ENCODE measurements around the gene BMP3.
"Not testable (repeated sequence)": the region's sequence is repeated elsewhere in the genome, so short reads cannot be mapped to it uniquely, and the experiment has no call there.

The BMP3 gene, protein sequence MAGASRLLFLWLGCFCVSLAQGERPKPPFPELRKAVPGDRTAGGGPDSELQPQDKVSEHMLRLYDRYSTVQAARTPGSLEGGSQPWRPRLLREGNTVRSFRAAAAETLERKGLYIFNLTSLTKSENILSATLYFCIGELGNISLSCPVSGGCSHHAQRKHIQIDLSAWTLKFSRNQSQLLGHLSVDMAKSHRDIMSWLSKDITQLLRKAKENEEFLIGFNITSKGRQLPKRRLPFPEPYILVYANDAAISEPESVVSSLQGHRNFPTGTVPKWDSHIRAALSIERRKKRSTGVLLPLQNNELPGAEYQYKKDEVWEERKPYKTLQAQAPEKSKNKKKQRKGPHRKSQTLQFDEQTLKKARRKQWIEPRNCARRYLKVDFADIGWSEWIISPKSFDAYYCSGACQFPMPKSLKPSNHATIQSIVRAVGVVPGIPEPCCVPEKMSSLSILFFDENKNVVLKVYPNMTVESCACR

DNA sequence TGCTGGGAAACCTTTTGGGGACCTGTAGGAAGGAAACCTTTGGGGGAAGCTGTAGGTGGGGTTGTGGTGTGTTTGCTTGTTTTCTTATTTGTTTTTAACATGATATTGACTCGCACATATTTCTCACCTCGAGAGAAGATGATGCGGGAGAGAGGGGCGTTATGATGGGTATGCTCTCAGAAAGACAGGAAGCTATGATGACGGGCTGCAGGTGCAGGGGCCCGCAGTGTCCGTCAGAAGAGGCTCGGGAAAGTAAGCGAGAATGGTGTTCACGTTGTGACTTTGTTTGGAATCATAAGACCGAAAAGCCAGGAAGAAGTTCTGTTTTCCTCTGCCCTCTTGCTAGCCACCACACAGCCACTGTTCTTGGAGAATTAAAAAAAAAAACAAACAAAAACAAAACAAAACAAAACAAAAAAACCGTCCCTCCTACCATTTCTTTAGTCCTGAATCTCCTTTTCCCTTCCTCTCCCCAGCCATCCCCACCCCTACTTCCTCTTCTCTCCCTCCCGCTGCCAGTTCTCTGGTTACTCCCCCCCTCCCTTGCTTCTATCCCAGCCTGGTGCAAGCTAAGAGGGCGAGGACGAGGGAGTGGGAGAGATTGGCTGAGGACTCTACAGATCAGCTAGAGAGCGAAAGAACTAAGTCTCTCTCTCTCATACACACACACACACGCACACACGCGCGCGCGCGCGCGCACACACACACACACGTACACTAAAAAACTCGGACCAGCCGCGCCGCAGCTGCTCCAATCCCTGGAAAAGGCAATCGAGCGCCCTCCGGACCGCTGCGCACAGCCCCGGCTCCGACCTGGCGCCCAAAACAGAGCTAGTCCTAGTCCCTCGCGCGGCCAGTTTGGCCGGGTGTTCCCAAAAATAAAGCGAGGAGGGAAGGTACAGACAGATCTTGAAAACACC is at the start of gene BMP3:
TSS of gene BMP3 (plus strand) at position 648 of the 920 bp plus-strand sequence. CDS start 577 bp downstream, outside the sequence.
- DNase-seq: no peak

DNA sequence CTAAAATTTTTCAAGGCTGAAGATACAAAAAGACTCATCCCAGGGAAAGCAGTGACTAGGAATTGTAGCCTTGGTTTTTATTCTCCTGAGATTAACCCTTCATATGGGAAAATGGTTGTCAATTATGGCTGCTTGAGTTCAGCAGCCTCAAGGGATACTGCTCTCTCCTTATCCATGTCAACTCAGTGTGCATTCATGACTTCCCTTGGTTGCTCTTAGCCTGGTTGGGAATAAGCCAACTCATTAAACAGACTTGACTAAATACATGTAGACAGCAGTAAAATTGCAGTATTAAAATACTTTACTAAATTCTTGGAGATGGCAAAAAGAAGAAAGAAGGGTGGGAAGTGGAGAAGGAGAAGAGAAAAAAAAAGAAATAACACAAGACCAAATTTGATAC is 44.5 kb upstream of the BMP3 start:
- no peak for DNase-seq

DNA sequence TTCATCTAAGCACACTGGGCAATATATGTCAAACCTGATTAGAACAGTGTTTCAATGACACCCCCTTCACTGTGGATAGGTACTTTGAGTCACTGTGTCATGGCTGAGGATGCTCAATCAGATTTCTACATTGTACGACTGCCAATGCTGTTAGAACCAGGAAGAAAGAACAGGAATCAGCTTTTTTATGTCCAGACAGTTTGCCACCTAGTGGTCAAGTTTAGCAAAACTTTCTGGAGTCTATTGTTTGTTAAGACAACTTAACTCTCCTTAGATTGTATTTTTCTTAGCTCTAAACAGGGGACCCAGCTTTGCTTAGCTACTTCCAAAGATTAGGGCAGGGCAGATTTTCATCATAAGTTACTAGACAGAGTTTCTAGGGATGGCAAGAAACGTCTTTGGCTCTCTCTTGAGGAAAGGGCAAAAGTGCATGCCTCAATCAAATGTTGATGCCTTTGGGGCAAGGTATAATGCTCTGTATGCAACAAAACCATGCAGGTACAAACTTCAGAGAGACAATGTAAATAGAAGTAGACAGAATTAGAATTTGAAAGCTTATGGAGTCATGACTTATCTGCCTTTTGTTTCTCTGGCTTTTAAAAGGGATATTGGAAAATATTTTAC is 40.5 kb upstream of the BMP3 start:
- peak; percentile 29 for DNase-seq

DNA sequence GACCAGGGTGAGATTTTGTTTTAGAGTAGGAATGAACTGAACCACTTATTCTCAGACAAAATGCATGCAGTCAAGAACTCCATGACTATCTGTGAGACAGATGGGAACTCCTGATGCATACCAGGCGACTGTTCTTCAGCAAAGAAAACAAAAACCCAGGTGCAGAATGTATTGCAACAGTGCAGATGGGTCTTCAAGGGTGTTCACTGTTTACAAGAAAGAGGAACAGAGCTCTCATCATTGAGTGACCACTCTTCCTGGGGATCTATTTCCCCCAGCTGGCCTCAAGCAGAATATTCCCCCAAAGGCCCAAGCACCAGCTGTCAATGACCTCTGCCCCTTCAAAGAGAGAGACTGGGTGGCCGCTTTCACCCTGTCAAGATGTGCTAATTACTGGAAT is 39.7 kb upstream of the BMP3 start:
- no peak for DNase-seq

DNA sequence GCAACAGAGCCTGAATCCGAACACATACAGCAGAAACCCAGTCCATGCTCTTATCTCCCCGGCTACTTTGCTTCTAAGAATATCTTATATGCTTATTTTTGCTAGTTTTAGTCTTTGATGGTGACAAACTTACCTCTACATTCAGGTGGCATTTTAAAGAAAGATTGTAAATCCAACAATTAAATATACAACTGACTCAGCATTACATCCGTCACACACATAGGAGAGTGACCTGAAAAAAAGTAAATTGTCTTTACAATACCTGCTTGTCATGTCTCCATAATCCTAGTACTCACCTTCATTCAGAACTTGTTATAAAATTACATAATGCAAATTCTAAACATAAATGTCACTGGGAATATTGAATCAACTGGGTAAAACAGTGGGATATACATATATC is 30.6 kb upstream of the BMP3 start:
- DNase-seq: no peak

DNA sequence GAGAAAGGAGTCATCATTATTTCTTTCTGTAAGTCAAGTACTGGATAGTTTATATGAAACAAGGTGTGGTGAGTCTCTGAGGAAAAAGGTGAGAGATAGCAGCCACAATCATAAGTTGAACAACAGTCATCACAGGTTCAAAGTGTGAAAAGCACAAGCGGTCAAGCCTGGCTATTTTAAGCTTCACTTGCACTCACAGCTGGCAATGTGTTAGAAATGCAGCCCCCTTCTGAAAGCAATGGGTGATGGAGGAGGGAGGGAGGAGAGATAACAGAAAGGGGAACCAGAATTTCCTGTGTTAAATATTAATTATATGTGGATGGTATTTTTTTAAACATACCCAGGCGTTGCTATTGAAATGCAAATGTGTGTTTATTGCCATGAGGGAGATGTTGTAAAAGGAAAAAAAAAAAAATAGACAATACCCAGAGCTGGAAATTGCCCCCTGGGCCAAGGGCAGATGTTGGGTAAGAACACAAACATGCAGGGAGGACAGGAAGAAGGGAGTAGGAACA is 26.9 kb upstream of the BMP3 start:
- DNase-seq: no peak

DNA sequence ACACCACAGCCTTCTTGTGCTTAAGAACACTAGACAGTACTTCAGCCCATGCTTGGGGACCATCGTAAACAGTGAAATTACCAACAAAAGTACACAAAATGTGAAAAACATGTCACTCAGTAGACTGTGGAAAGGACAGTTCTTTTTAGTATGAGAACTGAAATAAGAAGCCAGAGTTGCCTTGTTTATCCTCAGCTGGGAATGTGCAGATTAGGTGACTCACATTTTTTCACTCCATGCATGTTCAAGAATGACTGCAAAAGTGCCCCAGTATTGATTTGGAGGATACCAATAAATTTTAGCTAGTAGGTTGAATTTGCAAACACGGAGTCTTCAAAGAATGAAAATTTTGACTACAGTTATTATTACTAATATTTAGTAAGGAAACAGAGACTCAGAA is 23.1 kb upstream of the BMP3 start:
- DNase-seq: no peak

DNA sequence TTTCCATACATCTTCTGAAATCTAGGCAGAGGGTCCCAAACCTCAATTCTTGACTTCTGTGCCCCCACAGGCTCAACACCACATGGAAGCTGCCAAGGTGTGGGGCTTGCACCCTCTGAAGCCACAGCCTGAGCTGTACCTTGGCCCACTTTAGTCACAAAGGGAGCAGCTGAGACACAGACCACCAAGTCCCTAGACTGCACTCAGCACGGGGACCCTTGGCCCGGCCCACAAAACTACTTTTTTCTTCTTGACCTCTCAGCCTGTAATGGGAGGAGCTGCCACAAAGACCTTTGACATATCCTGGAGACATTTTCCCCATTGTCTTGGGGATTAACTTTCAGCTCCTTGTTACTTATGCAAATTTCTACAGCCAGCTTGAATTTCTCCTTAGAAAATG is 13.9 kb upstream of the BMP3 start:
- DNase-seq: not testable (repeated sequence)

DNA sequence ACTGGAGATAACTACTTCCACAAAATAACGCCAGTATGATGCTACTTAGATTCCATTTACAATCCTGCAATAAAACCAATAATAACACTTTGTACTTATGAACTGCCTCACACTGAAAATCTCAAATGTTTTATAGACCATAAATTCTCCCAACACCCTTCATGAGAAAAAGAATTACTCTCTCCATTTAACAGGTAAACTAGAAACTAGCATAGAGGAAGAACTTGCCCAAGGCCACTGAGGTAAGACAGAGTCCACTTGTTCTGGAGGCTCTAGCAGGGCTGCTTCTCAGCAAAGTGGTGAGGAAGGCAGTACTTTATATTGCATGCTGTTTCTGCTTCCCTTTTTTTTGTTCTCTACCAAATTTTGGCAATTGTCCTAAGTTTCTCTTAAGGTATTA is 11.5 kb upstream of the BMP3 start:
- no peak for DNase-seq

DNA sequence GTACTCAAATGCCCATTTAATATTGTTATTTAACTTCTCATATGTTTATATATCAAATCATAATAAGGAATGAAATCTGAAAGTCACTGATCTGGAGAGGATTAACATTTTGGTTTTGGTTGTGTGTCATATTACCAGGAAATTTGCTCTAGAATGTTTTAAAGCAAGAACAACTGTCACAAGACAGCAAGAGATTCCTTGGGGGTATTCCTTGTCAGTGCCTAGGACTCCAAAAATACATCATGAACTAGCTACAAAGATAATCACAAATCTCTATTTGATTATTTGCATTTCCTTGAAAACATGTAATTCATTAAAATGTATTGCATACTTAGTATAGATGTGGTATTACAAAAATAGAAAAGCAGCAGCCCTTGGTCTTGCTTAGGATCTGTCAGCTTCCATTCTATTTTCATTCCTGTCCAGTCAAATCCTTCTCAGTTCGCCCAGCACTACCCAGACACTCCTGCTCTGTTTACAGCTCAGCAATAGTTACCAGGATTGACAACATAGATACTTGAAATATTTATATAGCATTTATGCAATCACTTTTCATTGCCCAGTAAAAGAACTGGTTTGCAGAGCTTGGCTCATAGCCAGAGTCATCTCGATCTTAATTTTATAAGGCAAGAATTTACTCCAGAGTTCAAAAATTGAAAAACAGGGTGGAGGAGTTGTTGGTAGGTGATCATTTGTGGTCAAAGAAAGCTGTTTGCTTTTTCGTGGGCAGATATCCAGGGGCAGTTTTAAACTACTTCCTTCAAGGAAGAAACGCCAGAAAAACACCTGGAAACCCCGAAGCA is 9.2 kb upstream of the BMP3 start:
- DNase-seq: no peak

DNA sequence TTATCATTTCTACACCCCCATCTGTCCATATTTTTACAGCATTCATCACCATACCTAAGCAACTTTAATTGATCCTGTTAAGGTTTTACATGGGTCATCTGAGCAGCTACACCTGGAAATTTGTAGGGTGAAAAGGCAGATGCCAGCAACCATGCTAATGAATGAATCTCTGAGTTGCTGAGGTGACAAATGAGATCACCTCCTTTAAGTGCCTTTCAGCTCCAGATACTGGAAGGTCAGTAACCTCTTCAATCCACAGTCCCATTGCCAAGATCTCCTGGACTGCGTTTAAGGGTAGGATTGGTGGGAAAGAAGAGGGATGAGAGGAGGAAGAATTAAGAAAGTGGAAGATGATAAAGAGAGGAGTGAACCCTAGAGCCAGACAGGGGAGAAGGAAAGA is 8.5 kb upstream of the BMP3 start:
- DNase-seq: no peak

DNA sequence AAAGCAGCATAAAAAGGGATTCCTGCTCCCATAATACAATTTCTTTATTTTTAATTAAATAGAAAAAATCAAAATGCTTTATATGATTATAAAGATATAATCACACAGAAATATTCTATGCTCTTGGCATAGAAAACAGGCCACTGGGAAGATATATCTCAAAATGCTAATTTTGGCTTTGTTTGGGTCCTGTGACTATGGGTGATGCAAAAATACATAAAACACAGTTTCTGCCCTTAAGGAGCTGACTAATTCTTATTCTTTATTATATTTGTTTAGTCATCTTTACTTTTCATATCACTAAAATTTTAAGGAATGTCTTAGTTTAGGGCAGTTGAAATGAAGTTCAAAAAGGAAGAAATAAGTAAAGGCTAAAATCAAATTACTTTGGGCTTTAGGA is 7.0 kb upstream of the BMP3 start:
- DNase-seq: no peak

DNA sequence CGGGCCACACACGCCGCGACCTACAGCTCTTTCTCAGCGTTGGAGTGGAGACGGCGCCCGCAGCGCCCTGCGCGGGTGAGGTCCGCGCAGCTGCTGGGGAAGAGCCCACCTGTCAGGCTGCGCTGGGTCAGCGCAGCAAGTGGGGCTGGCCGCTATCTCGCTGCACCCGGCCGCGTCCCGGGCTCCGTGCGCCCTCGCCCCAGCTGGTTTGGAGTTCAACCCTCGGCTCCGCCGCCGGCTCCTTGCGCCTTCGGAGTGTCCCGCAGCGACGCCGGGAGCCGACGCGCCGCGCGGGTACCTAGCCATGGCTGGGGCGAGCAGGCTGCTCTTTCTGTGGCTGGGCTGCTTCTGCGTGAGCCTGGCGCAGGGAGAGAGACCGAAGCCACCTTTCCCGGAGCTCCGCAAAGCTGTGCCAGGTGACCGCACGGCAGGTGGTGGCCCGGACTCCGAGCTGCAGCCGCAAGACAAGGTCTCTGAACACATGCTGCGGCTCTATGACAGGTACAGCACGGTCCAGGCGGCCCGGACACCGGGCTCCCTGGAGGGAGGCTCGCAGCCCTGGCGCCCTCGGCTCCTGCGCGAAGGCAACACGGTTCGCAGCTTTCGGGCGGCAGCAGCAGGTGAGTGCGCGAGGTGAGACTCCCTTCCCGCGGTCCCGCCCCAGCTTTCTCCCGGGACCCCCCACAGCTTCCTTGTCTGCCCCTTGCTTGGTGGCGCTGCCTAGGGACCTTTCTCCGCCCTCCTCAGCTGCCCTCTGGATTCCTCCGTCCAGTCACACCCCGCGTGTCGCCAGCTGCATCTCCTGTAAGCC is 678 bp downstream of the BMP3 start:
- DNase-seq: no peak

DNA sequence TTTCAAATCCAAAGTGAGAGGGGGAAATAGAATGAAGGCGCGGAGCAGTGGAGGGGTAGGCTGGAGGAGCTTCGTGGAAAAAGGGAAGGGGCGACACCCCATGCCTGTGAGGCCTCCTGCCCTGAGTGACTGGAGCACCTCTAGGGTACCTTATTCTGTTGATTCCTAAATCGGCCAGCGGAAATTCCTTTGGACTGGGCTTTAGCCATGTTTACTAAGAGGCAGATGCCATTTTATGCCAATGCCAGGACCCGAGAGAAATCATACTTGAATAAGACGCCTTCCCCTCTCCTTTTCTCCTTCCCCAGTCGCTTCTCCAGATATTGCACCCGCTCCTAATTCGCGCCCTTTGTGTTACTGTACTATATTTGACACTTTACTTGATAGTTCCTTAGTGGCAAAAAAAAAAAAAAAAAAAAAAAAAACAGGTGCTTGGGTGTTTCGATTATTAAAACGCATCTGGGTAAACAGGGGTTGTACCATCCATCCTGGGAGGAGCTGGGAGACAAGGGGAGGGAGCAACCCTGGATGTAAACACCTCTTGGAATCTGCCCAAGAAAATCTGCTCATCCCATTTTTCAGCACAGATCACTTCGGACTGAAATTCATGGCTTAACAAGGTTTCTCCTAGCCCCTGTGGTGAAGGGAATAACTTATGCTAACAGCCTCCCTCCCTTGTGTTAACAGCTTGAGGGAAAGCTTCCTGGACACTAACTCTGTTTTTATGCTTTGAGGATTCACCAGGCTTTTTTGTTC is 1.5 kb downstream of the BMP3 start:
- DNase-seq: no peak

DNA sequence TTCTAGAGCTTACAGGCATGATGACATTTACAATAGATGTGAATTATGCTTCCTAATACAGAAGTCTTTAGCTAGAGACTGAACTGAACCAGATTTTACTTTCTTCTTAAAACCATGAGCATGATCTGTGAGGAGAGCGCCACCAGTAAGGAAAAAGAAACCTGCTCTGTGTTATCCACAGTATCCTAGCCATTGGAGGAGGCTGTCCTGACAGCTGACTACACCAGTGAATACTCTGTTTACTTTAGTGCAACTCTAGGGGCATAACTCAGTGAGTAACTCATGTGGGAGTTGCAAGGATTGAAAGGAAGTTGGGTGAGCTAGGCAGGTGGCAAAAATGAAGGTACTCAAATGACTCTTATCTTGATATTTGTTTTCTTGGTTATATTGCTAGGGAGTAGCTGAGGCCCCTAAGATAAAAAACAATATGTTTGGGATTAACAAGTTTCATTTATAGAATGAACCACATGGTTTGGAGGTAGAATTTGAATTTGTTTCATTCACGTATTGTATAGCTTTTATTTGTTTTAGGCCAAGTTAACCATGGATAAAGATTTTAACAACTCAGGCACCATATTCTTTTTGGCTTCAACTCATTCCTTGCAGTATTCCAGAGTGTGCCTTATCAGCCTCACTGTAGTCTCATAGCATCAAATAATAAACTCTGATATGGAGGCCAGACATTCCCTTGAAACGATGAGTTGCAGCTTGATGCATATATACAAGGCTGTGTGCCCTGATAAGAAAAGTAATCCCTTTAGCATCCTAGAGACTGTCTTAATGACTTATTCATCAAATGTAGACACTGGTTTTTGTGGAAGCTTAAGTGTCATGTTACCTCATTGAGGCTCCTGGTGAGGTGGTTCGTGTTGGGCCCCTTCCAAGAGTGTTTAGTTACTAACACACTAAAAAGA is 2.5 kb downstream of the BMP3 start:
- no peak for DNase-seq

DNA sequence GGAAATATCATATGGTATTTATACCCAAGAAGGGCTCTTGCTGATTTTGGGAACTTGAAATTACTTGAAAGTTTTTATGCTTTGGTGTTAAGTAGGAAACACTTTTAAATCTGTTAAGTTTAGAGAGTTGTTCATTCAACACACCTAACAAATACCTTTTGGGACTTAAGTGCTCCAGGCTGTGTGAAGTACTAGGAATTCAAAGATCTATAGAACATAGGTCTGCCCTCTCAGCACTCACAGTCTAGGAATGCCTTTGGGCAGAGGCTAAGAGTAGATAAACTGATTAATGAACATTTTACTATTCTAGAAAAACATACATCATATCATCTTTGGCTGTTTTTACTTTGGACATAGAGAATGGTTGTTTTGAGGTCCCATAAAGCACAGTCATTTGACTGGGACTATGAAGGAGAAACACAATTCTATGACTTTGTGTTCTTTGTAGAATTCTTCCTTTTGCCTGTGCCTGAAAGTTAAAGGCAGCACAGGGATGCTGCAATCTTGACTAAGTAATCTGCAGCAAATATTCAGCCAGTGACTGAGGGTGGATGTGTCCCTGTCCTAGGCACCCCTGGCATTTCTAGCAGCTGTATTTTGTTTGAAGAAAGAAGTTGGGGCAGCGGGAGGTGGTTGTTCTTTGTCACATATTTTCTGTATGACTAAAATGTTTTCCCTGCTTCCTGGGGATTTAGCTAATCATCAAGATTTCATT is 8.3 kb downstream of the BMP3 start:
- DNase-seq: no peak

DNA sequence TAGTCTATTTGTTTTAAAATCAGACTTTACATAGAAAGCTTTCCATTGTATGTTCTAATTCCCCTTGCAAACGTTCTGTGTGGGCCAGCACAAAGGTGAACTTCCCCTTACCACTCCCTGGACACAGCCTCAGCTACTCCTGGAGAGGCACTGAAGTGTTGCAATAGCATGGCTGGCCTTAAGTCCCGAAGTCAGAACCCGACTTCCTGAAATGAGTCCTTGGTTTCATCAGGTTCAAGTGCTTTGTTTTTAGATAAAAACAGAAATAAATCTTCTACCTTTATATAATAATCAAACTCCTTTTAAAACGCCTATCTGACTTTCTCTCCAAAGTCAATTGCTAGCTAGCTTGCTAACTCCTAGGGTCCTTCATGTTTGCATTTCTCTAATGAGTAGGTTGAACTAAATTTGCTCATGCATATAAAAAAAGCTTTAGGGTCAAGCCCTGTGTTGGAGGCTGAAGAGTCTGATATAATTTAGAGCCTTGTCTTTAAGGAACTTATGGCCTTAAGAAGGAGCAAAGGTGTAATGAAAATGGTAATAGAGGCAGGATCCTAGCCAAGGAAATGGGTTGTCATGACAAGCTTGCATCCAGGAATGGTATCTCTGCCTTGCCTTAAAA is 9.0 kb downstream of the BMP3 start:
- no peak for DNase-seq

DNA sequence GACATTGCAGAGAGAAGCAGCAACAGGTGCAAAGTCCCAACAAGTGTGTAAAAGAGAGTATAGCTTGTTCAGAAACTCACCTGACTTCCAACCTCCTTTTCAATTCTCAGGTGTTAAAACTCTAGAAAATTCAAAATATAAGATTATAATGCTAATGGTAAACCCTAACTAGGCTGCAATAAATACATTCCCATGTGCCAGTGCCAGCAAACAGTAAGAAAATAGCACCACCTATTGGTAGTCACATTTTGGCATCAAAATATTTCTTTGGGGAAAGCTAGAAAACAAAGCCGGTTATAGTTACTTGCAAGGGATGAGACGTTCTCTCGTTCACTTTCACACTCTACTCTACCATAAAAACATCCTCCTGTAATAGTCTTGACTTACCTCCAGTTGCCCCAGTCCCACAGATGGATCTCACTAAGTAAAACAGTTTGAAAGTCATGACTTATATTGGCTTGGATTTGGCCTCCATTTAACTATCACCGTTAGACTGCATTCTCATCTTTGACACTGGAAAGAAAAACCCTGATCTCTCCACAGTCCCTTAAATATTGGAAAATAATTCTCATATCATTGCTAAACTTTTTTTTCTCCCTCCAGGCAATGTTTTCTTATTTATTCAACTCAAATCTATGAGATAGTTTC is 9.6 kb downstream of the BMP3 start:
- no peak for DNase-seq
